Measurements from ENCODE around the gene PARN.
A peak's percentile ranks its signal among the peaks of the same experiment; 100 is the strongest.

The PARN gene

DNA sequence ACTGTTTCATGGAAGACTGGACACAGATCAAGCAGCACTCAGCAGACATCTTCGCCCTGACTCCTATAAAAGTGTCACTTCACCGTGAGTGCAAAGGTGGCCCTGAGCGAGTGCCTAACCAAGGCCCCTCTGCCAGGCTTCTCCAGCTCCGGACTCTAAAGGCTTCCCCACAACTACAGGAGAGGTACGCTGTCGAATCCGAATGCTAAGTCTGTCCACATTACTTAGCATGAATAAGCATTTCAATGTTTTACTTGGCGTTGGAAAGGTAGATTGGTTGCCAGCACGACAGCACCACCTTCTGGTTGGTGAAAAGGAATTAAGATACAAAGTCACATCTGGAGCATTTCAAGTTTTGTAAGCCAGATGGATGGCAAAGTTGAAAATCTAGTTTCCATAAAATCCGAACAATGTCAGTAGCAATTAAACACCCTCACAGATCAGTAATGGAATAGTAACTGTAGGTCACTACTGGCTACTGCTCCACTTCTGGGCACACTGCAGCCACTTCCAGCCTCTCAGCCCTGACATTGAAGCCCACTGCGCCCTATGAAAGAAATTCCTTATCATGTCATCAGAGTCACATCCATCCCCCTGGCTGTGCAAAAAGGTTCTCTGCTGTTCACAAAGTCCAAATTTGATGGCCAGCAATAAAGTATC is 100.9 kb downstream of the PARN start:
- DNase-seq (ENCODE audit: low spot score) = peak; percentile 87

- no peak for DNase-seq (ENCODE audit: low spot score)
Measured at GRCh38 chr16:14528306-14528705, 101.8 kb downstream of the PARN start.

DNA sequence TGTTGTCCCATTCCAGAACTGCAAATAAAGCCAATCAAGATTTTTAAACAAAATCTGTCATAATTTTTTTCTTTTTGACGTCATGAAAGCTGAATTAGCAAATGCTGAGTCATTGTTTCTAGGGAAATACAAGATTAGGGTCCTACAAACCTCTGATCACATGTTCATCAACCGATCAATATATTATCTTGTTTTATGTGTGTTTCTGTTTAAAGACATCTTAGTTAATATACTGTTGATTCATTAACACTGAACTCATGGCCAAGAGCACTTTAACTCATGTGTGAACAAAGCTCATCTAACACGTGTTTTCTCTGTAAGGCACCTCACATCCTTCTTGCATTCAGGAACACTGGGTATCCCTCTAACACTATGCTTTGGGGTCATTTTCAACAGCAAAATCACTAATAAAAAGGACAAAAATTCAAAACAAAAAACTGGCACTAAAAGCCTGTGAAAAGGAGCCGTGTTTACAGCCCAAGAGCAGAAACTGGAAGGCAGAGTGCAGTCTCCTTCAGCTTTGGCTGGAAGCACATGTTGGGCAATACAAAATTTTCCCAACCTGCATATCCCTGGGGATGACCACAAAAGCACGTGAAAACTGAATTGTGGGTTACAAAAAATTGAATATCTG is 102.5 kb downstream of the PARN start:
- DNase-seq (ENCODE audit: low spot score) = no peak

- no peak for DNase-seq (ENCODE audit: low spot score)
Measured at GRCh38 chr16:14525596-14525995, 104.5 kb downstream of the PARN start.

- DNase-seq (ENCODE audit: low spot score) = no peak
Measured at GRCh38 chr16:14524979-14525378, 105.1 kb downstream of the PARN start.

DNA sequence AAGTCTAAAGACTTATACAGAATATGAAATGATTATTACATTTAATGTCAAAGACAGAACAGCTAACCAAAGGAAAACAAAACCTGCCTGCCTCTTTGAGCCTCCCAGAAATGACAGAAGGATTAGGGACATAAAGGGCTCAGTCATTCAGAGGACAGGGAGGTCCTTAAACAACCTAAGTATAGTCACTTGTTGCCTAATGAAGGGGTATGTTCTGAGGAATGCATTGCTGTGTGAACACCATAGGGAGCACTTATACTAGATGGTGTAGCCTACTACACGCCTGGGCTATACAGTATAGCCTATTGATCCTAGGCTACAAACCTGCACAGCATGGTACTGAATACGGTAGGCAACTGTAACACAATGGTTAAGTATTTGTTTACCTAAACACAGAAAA is 106.4 kb downstream of the PARN start:
- no peak for DNase-seq (ENCODE audit: low spot score)

- DNase-seq (ENCODE audit: low spot score) = no peak
Measured at GRCh38 chr16:14522671-14523070, 107.4 kb downstream of the PARN start.

DNA sequence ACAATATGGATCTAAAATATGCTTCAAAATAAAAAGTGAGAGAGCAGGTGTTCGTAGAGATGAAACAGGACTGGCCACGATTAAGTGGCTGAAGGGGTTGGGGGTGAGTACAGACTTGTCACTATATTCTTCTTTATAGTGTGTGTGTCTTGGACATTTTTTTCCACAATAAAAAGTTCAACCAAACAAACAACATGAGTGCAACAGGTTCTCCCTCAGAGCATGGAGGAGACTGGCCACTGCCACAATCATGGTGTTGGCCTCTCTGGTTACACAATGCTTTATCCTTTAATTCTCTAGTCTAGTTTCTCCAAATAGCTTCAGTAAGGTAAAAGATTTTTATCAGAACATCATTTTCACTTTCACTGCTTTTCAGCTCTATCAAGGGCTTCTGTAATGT is 109.3 kb downstream of the PARN start:
- DNase-seq (ENCODE audit: low spot score) = no peak

- no peak for DNase-seq (ENCODE audit: low spot score)
Measured at GRCh38 chr16:14514967-14515366, 115.1 kb downstream of the PARN start.

GRCh38 chr16:14513389-14514107 is 116.5 kb downstream of the PARN start:
- no peak for DNase-seq (ENCODE audit: low spot score)

- DNase-seq (ENCODE audit: low spot score) = no peak
Measured at GRCh38 chr16:14511800-14512135, 118.3 kb downstream of the PARN start.

GRCh38 chr16:14510939-14511799 is 118.9 kb downstream of the PARN start:
- DNase-seq (ENCODE audit: low spot score) = no peak

- DNase-seq (ENCODE audit: low spot score) = no peak
Measured at GRCh38 chr16:14510581-14510938, 119.5 kb downstream of the PARN start.

DNA sequence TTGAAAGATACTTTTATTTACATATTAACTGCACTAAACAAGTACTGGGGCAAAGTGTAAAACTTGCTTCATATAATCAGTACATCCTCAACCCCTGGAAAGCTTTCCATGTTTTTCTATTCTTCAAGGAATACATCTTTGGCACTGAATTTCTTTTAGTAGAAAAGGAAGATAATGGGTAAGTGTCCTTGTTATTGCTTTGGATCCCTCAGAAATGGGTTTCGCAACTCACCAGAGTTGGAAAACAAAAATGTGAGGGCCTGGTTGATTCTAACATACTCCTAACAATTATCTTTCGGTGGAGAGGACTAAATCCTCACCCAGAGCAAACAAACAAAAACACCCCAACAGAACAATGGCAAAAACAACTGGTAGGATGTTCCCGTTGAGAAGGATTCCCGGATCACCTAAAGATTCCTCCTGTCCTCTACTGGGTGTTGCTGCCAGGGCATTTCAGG is 120.4 kb downstream of the PARN start:
- no peak for DNase-seq (ENCODE audit: low spot score)

- DNase-seq (ENCODE audit: low spot score) = no peak
Measured at GRCh38 chr16:14509055-14509454, 121.0 kb downstream of the PARN start.

DNA sequence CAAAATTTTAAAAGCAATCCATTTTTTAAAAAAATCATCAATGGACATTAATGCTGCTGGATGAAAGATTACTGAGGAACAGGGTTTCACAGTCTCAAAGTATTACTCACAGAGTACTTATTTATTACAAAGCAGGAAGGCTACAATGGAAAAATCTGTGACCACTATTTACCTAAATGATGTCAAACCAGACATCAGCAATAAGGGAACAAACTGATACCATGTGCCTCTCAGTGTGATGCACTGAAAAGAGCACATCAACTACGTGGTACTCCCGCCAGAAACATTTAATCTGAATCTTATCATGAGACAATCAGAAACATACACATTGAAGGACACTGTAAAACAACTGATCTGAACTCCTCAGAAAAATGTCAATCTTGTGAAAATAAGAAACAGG is 124.2 kb downstream of the PARN start:
- no peak for DNase-seq (ENCODE audit: low spot score)

GRCh38 chr16:14502932-14503741 is 126.9 kb downstream of the PARN start:
- no peak for DNase-seq (ENCODE audit: low spot score)

- DNase-seq (ENCODE audit: low spot score) = no peak
Measured at GRCh38 chr16:14502256-14502875, 127.7 kb downstream of the PARN start.

DNA sequence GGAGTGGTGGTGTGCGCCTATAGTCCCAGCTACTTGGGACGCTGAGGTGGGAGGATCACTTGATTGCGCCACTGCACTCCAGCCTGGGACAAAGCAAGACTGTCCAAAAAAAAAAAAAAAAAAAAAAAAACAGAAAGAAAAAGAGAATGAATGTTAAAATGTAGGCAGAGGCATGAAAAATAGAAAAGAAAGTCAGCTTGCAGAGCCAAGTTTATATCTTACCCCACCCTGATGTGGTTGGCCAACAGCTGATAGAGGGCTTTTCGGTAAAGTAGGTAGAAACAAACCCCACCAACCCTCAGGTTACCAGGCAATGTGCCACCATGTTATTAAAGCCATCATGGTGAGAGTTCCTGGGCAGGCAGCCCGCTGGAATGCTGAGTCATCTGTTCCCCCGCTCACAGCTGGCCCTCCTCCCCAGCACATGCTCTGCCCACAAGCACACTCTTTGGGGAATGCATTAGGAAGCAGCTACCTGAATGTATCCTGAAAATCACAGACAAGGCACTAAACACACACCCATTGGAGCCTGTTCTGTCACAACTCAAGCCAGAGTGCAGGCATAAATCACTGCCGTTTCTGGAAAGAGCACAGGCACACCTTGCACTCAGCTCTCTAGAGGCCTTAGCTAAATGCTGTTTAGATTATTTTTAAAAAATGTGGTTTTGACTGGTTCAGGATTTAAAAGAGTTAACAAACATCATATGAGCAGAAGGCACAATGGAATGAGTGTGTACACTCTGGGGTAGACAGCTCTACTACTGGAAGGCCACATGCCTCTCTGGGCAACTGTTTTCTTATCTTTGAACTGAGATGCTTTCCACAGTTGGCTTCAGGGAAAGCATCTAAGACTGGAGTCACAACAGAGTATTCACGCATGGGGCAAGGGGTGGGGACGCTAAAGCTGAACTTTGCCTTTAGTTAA is 128.5 kb downstream of the PARN start:
- no peak for DNase-seq (ENCODE audit: low spot score)

- no peak for DNase-seq (ENCODE audit: low spot score)
Measured at GRCh38 chr16:14500791-14501190, 129.3 kb downstream of the PARN start.
